ENCODE data around the gene LMCD1. TPM values are rescaled to one million over a fixed set of nuclear protein-coding genes. Genes with fewer than 3 reads are reported as not detected.

LMCD1 gene
- total and polyA plus RNA-seq, 9 donors, result 42.1 to 146 (median 127) TPM

- no peak overlapping the region for H3K27ac ChIP-seq
- peaks cover 8% of the 10 kb centered on the region for H3K4me1 ChIP-seq (ENCODE audit: insufficient read depth)
- no peaks in the 10 kb centered on the region for H3K9me3 ChIP-seq
- intact Hi-C loops (cut with DNase I), result no loop called here
- DNase-seq, result no peak
- TF ChIP-seq EP300 (IDR thresholded peaks at IDR 0.05), result no peak
- TF ChIP-seq CTCF (IDR thresholded peaks at IDR 0.05), result no peak
- TF ChIP-seq POLR2A (IDR thresholded peaks at IDR 0.05), result no peak
- H3K36me3 ChIP-seq, result no peaks in the 10 kb centered on the region
- 30 to 32% (median 32%) methylated on average over 1 of the region's 1 CpG for WGBS, 3 donors
- no peak overlapping the region for H3K4me3 ChIP-seq
- no peaks in the 10 kb centered on the region for H3K27me3 ChIP-seq
These were observed 21.4 kb downstream of the LMCD1 start for GRCh38 chr3:8523041-8523440.

GRCh38 chr3:8524249-8524648, 22.6 kb downstream of the LMCD1 start:
- H3K9me3 ChIP-seq, result no peaks in the 10 kb centered on the region
- H3K27ac ChIP-seq, result no peak overlapping the region
- H3K4me1 ChIP-seq (ENCODE audit: insufficient read depth), result peaks cover 9% of the 10 kb centered on the region
- TF ChIP-seq EP300 (IDR thresholded peaks at IDR 0.05) (no peak), CTCF (IDR thresholded peaks at IDR 0.05) (no peak), POLR2A (IDR thresholded peaks at IDR 0.05) (no peak)
- intact Hi-C loops (cut with DNase I), result no loop called here
- DNase-seq, result no peak
- 66 to 87% (median 68%) methylated on average over 3 of the region's 3 CpGs for WGBS, 3 donors
- no peaks in the 10 kb centered on the region for H3K27me3 ChIP-seq
- H3K4me3 ChIP-seq, result no peak overlapping the region
- H3K36me3 ChIP-seq, result no peaks in the 10 kb centered on the region

- Histone ChIP-seq H3K27ac (no peak overlapping the region), H3K4me3 (no peak overlapping the region), H3K4me1 (ENCODE audit: insufficient read depth) (peaks cover 9% of the 10 kb centered on the region), H3K9me3 (no peaks in the 10 kb centered on the region), H3K27me3 (no peaks in the 10 kb centered on the region), H3K36me3 (no peaks in the 10 kb centered on the region)
- intact Hi-C loops (cut with DNase I), result no loop called here
- TF ChIP-seq CTCF (IDR thresholded peaks at IDR 0.05) (no peak), POLR2A (IDR thresholded peaks at IDR 0.05) (no peak), EP300 (IDR thresholded peaks at IDR 0.05) (no peak)
- WGBS, 3 donors, result 91 to 93% (median 93%) methylated on average over 5 of the region's 5 CpGs
- DNase-seq, result no peak
These were observed 23.2 kb downstream of the LMCD1 start for GRCh38 chr3:8524656-8525399.

GRCh38 chr3:8525893-8526292, 24.3 kb downstream of the LMCD1 start:
- Histone ChIP-seq H3K9me3 (no peaks in the 10 kb centered on the region), H3K4me3 (no peak overlapping the region), H3K36me3 (no peaks in the 10 kb centered on the region), H3K4me1 (ENCODE audit: insufficient read depth) (peaks cover 9% of the 10 kb centered on the region), H3K27me3 (no peaks in the 10 kb centered on the region), H3K27ac (no peak overlapping the region)
- DNase-seq, result no peak
- TF ChIP-seq EP300 (IDR thresholded peaks at IDR 0.05) (no peak), CTCF (IDR thresholded peaks at IDR 0.05) (no peak), POLR2A (IDR thresholded peaks at IDR 0.05) (no peak)
- intact Hi-C loops (cut with DNase I), result no loop called here
- WGBS, 3 donors, result 84 to 89% (median 86%) methylated on average over 3 of the region's 3 CpGs
